Esophagus muscularis mucosa (tissue), 4 donors: ENCODE results near the gene CD6. TPM values are rescaled to one million over a fixed set of nuclear protein-coding genes. Genes with fewer than 3 reads are reported as not detected.

Source experiments
- DNase-seq: peaks from one replicate; pipeline ENCODE4 v3.0.0-alpha.2; 2017; ENCODE audit errors: extremely low spot score
- H3K27ac ChIP-seq, 4 donors: fragments of 200-600 bp; sonication (generic); replicated peaks in 1 of 4; 1 replicate in 3 of 4; 2 replicates in 1 of 4; pipeline ENCODE4 v1.5.1; 2016 to 2019; ENCODE audit warnings: mild to moderate bottlenecking in 1 of 4
- H3K27me3 ChIP-seq, 4 donors: fragments of 200-600 bp; sonication (generic); one replicate each; pipeline versions ENCODE4 v1.5.1 to v1.6.0; 2016 to 2019
- H3K36me3 ChIP-seq, 4 donors: fragments of 200-600 bp; sonication (generic); one replicate each; pipeline ENCODE4 v1.5.1; 2016 to 2019
- H3K4me1 ChIP-seq, 4 donors: fragments of 200-600 bp; sonication (generic); one replicate each; pipeline ENCODE4 v1.5.1; 2016 to 2019
- H3K4me3 ChIP-seq, 4 donors: fragments of 200-600 bp; sonication (generic); 1 replicate in 2 of 4; 2 replicates in 2 of 4; pipeline ENCODE4 v1.5.1; 2016 to 2019; ENCODE audit warnings: mild to moderate bottlenecking in 4 of 4, moderate library complexity in 1 of 4
- H3K9me3 ChIP-seq, 4 donors: fragments of 200-600 bp; sonication (generic); 1 replicate in 3 of 4; 2 replicates in 1 of 4; pipeline ENCODE4 v1.5.1; 2016 to 2019
- EP300 ChIP-seq: sonication (generic); formaldehyde crosslinking; IDR thresholded peaks from one replicate; pipeline ENCODE4 v1.6.1; 2017; ENCODE audit warnings: antibody characterized with exemption
- POLR2A ChIP-seq: fragments of 450-650 bp; IDR thresholded peaks from one replicate; pipeline ENCODE4 v1.6.1; 2017; ENCODE audit warnings: antibody characterized with exemption, moderate library complexity, mild to moderate bottlenecking, low read depth
- POLR2AphosphoS5 ChIP-seq, 2 donors: sonication (generic); formaldehyde crosslinking; IDR thresholded peaks; one replicate each; pipeline ENCODE4 v1.6.1; 2017; ENCODE audit warnings: antibody characterized with exemption in 2 of 2
- WGBS: methylation state at CpG from one replicate; pipeline ENCODE4 v1.1.5; 2018; 5-methylcytosine and 5-hydroxymethylcytosine counted together
- intact Hi-C: fragments of 100-400 bp; cut with DNase I; formaldehyde crosslinking; loops from one replicate; pipeline ENCODE4 v1.15.1; 2023
- total RNA-seq, 4 donors: library from RNA; depleted of rRNA; stranded (reverse); fragments of >200 nt; gene quantifications; one replicate each; pipeline versions ENCODE4 v1.1.0 to v1.2.1, GENCODE V29; 2016
- TF ChIP-seq, protein P1 (sequence below), 3 experiments: fragments of 200-600 bp in 2 of 3; fragments of 450-650 bp in 1 of 3; sonication (generic) in 2 of 3; IDR thresholded peaks; one replicate each; pipeline ENCODE4 v1.5.1; 2017 to 2019; ENCODE audit warnings: antibody characterized with exemption in 3 of 3, mild to moderate bottlenecking in 2 of 3, moderate library complexity in 1 of 3

CD6 gene
- total RNA-seq, 4 donors from 2014 or later = 0.32 to 2.2 (median 1.3) TPM; not detected in 1

DNA sequence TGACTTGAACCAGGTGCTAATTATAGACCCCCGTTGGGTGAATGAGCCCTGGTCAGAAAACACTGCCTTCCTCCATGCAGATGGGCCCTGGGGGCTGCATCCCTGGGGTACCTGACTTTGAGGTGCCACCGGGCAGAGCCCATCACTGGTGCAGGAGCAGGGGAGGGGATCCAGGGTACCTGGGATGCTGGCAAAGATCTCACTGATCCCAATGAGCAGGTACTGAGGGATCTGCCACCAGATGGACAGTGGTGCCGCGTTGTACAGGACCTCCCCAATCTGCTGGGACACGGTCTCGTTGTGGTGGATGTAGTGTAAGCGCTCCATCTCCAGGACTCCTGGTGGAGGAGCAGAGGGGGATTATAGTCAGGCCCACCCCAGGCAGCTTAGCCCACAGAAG lies 32.2 kb upstream of the CD6 start:
- WGBS = 93% methylated on average over 5 of the region's 7 CpGs
- DNase-seq = no peak
- Histone ChIP-seq H3K4me1 (peaks cover 11 to 15% (median 13%) of the 10 kb centered on the region in 4 donors), H3K27me3 (no peaks in the 10 kb centered on the region), H3K27ac (no peak overlapping the region), H3K36me3 (peaks cover 5 to 74% (median 60%) of the 10 kb centered on the region in 4 donors), H3K4me3 (no peak overlapping the region), H3K9me3 (no peaks in the 10 kb centered on the region)
- intact Hi-C loops = no loop called here
- no peak for TF ChIP-seq POLR2AphosphoS5 (IDR thresholded peaks at IDR 0.05)
- TF ChIP-seq, protein P1, sequence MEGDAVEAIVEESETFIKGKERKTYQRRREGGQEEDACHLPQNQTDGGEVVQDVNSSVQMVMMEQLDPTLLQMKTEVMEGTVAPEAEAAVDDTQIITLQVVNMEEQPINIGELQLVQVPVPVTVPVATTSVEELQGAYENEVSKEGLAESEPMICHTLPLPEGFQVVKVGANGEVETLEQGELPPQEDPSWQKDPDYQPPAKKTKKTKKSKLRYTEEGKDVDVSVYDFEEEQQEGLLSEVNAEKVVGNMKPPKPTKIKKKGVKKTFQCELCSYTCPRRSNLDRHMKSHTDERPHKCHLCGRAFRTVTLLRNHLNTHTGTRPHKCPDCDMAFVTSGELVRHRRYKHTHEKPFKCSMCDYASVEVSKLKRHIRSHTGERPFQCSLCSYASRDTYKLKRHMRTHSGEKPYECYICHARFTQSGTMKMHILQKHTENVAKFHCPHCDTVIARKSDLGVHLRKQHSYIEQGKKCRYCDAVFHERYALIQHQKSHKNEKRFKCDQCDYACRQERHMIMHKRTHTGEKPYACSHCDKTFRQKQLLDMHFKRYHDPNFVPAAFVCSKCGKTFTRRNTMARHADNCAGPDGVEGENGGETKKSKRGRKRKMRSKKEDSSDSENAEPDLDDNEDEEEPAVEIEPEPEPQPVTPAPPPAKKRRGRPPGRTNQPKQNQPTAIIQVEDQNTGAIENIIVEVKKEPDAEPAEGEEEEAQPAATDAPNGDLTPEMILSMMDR (IDR thresholded peaks at IDR 0.05) = no peak
- TF ChIP-seq EP300 = no peak
- TF ChIP-seq POLR2A = no peak

DNA sequence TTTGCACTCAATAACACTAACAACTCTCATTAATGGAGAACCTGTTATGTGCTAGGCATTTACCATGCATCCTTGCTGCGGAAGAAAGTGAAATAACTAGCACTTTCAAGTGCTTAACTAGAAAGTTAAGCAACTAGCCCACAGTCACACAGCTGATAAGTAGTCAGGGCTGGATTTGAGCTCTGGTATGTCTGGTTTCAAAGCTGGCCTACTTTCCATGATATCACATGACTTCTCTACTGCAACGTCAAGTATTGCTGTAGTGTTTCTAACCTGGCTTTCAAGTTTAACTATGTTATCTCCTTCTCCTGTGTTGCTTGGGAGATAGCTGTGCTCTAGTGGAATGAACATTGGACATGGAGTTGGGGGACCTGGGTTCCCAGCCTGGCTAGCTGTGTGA lies 31.6 kb upstream of the CD6 start:
- Histone ChIP-seq H3K4me3 (no peak overlapping the region), H3K36me3 (peaks cover 5 to 78% (median 61%) of the 10 kb centered on the region in 4 donors), H3K4me1 (peaks cover 11 to 15% (median 13%) of the 10 kb centered on the region in 4 donors), H3K27me3 (no peaks in the 10 kb centered on the region), H3K9me3 (no peaks in the 10 kb centered on the region), H3K27ac (no peak overlapping the region)
- intact Hi-C loops = no loop called here
- no peak for DNase-seq
- TF ChIP-seq POLR2AphosphoS5 (IDR thresholded peaks at IDR 0.05) = no peak
- WGBS = 66% methylated on average over 2 of the region's 2 CpGs

DNA sequence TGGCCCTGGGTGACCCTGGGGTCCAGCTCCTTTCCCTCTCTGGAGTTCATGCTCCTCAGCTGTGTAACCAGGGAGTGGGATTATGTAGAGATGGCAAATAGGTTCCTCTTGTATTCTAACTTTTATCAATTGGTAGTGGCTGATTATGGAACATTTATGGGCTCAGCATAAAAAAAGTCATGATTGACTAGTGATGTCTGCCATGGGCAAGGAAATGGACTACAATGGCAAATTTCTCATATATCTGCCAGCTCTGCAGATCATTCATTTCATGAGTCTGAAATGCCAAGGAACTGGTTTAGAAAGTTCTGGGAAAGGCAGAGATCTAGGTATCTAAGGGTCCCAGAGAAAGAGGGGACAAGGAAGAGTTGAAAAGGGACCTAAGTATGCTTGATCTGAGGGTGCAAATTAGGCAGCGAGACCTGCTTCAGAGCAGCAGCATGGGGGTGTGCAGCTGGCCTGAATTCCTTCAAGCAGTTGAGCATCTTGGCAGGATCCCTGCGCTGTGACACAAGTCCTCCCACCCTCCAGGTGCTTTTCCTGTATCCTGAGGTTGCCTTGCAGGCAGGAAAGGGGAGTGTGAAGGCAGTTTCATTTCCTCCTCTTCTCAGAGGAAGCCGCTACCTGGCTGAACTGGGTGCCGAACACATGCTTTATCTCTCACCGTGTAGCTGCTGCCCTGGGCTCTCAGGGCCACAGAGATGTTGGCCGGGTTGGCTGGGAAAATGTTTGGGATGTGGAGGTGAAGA lies 29.9 kb upstream of the CD6 start:
- peaks cover 5 to 92% (median 70%) of the 10 kb centered on the region in 4 donors for H3K36me3 ChIP-seq
- no peaks in the 10 kb centered on the region for H3K27me3 ChIP-seq
- H3K9me3 ChIP-seq = no peaks in the 10 kb centered on the region
- H3K27ac ChIP-seq = no peak overlapping the region
- no peak for DNase-seq
- TF ChIP-seq POLR2A = no peak
- TF ChIP-seq, protein P1 (IDR thresholded peaks at IDR 0.05) = no peak
- TF ChIP-seq POLR2AphosphoS5 (IDR thresholded peaks at IDR 0.05) = no peak
- no peak for TF ChIP-seq EP300
- peaks cover 3 to 27% (median 10%) of the 10 kb centered on the region in 4 donors for H3K4me1 ChIP-seq
- WGBS = 94% methylated on average over 6 of the region's 6 CpGs
- intact Hi-C loops = no loop called here
- H3K4me3 ChIP-seq = no peak overlapping the region

DNA sequence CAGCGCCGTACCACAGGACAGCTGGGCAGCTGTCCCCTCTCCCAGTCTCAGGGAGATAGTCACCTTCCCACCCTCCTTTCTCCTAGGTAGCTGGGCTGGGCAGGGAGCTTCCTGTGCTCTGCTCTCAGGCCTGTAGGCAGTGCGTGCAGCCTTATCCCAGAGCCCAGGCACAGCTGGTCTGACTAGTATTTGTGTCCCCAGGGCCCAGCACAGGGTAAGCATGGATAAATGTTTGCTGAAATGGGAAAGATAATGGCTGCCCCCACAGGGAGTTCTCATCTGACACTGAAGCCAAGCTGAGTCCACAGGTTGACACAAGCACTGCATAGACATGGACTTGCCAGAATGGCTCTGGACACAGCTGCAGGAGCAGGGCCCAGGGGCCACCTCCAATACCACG lies 29.3 kb upstream of the CD6 start:
- 97% methylated on average over 4 of the region's 4 CpGs for WGBS
- Histone ChIP-seq H3K27me3 (no peaks in the 10 kb centered on the region), H3K36me3 (peaks cover 5 to 90% (median 73%) of the 10 kb centered on the region in 4 donors), H3K4me1 (peaks cover 0 to 29% (median 5%) of the 10 kb centered on the region in 4 donors), H3K9me3 (no peaks in the 10 kb centered on the region), H3K27ac (no peak overlapping the region), H3K4me3 (no peak overlapping the region)
- intact Hi-C loops = no loop called here
- TF ChIP-seq, protein P1 (IDR thresholded peaks at IDR 0.05) = no peak
- no peak for TF ChIP-seq EP300
- TF ChIP-seq POLR2A = no peak
- TF ChIP-seq POLR2AphosphoS5 (IDR thresholded peaks at IDR 0.05) = no peak
- DNase-seq = no peak

DNA sequence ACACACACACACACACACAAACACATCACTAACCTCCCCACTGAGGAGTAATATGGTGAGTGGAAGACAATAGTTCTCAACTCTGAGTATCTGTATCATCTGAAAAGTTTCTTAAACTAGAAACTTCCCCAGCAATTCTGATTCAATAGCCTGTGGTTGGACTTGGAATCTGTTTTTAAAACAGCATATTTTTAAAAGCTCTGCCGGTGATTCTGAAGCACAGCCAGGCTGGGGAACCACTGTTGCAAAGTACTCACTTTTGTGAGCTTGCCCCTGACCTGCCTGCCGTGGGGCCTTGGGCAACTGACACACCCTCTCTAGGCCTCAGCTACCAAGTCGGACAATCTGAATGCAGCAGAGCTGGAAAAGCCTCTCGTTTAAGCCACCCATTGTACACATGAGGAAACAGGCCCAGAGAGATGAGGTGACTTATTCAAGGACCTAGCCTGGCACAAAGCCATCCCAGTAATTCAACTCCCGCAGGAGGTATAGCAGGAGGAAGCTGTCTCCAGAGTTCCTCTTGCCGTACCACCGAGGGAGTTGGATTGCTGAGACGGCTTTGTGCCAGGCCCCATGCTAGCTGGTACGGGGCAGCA lies 28.4 kb upstream of the CD6 start:
- DNase-seq = no peak
- Histone ChIP-seq H3K27me3 (no peaks in the 10 kb centered on the region), H3K4me3 (no peak overlapping the region), H3K9me3 (no peaks in the 10 kb centered on the region), H3K27ac (no peak overlapping the region), H3K4me1 (peaks cover 6 to 32% (median 7%) of the 10 kb centered on the region in 4 donors), H3K36me3 (peaks cover 5 to 85% (median 71%) of the 10 kb centered on the region in 4 donors)
- WGBS = 35% methylated on average over 2 of the region's 9 CpGs
- intact Hi-C loops = no loop called here
- TF ChIP-seq POLR2AphosphoS5 (IDR thresholded peaks at IDR 0.05) (no peak), EP300 (no peak), POLR2A (no peak)
- TF ChIP-seq, protein P1 (IDR thresholded peaks at IDR 0.05) = no peak
